HL-60 (cell line): ENCODE results near the gene ABHD11.

Experiments
- CTCF ChIP-seq: IDR thresholded peaks from one replicate; pipeline ENCODE4 v1.5.1; 2011; ENCODE audit warnings: low read length, control low read depth, inconsistent platforms; ENCODE audit not compliant: insufficient read depth
- POLR2AphosphoS5 ChIP-seq: IDR thresholded peaks from 2 replicates; pipeline ENCODE4 v1.6.1; 2012; ENCODE audit warnings: low read depth

GRCh38 chr7:73708961-73709549, 29.5 kb downstream of the ABHD11 start:
- TF ChIP-seq CTCF (no peak), POLR2AphosphoS5 (no peak)
